GF-D8 (cell line): ENCODE results near the gene NAA25.
"Not testable (repeated sequence)": the region's sequence is repeated elsewhere in the genome, so short reads cannot be mapped to it uniquely, and the experiment has no call there.

Source experiments
- DNase-seq: peaks from one replicate; lab custom pipeline; 2025; lab: John Stamatoyannopoulos, UW

NAA25 gene

DNA sequence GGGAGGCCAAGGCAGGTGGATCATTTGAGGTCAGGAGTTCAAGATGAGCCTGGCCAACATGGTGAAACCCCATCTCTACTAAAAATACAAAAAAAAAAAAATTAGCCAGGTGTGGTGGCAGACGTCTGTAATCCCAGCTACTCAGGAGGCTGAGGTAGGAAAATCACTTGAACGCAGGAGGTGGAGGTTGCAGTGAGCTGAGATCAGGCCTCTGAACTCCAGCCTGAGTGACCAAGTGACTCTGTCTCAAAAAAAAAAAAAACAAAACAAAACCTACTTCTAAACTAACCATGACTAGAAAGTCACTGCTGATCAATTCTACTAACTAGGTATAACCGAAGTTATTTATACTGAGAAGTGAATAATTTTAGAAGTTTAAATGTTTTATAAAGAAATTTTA, 99.0 kb downstream of the NAA25 start:
- DNase-seq = not testable (repeated sequence)

DNA sequence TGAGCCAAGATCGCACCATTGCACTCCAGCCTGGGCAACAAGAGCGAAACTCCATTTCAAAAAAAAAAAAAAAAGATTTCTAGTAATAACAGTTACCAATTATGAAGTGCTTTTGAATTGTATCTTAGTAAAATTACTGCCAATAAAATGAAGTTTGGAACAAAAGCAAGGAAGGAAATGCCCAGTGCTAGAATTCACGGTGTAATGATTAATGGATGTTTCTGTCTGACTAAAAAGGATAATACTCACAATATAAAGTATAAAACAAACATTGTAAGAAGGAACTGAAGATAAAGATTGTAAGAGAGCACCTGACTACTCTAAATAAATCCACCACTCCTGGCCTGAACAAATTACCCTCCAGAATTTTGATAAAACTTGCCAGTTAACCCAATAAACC, 99.7 kb downstream of the NAA25 start:
- DNase-seq = no peak

DNA sequence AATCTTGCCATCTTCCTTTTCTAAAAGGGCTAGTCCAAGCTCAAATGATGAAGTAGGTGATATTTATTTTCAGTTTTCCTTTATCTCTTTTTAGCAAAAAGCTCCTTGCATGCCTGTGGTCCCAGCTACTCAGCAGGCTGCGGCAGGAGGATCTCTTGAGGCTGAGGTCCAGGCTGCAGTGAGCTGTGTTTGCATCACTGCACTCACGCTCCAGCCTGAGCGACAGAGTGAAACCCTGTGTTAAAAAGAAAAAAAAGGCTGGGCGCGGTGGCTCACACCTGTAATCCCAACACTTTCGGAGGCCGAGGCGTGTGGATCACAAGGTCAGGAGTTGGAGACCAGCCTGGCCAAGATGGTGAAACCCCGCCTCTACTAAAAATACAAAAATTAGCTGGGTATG, 100.6 kb downstream of the NAA25 start:
- DNase-seq = no peak

DNA sequence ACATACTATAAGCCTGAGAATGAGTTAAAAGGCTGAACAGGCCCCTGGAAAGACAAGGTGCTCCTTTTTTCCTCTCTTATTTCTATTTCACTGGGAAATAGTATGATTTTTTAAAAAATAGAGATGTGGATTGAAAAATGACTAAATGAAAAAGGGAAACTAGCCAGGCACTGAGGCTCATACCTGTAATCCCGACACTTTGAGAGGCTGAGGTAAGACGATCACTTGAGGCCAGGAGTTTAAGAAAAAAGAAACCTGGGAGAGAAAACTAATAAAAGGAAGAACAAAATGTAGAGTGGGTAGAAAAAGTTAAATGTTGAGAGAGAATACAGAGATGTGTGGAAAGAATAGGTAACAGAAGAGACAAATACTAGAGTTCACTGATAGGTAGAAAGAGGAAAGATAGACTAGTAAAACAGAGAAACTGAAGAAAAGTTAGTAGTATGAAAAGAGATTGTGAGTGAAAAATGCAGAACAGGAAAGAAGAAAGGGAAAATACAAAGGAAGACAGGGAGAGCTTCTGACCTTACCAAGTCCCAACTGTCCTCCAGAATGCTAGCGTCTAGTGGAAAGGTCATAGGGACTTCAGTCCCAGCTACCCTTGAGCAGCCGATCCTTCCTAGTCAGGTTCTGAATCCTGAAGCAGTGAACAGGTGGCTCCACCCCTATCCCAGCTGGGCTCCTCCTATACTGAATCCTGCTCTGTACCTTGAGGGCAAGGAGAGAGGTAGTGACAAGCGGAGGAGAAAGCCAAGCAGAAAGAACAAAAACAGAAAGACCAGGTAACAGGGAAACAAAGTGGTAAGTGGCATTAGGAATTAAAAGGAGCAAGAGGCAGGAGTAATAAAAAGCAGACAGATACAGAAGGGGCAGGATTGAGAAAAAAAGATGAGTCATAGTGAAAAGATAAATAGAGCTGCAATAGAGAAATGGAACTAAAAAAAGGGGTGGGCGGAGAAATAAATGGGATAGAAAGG, 102.9 kb downstream of the NAA25 start:
- no peak for DNase-seq

DNA sequence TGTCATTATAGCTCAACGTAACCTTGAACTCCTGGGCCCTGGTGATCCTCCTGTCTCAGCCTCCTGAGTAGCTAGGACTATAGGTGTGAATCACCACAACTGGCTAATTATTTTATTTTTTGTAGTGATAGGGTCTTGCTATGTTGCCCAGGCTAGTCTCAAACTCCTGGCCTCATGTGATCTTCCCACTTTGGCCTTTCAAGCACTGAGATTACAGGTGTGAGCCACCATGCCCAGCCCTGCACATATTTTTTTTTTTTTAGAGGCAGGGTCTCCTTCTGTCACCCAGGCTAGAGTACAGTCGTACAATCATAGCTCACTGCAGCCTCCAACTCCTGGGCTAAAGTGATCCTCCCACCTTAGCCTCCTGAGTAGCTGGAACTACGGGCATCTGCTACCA, 104.5 kb downstream of the NAA25 start:
- no peak for DNase-seq

DNA sequence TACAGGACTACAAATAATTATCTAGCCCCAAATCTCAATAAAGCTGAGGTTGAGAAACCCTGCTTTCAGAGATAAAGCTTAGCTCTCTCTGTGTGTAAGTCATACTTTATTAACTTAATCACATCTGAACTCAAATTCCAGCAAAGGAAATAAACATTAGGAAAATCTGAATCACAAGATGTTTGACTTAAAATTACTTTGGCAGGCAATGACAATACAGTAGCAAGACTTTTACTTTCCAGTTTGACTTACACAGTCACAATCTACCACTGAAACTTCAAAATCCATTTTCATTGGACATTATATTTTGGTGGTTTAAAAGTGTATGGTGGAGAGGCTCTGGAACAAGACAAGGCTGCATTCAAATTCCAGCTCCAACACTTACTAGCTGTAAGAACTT, 107.0 kb downstream of the NAA25 start:
- DNase-seq = no peak

DNA sequence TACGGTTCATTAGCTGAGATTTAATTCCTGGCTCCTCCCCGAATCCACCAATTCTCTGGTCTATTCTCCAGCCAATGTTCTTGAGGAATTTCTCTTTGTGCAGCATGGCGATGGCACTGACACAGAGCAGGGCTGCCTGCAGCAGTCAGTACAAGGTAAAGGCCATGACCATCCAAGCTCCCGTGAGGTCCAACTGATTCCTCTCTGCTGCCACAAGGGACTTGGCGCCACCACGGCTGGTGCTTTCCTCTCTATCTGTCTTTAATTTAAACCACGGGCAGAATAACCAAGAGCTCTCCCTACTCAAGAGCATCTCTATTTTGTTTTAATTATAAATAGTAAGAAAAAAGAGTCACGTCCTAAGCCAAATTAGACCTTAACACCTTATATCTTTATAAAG, 107.8 kb downstream of the NAA25 start:
- no peak for DNase-seq

DNA sequence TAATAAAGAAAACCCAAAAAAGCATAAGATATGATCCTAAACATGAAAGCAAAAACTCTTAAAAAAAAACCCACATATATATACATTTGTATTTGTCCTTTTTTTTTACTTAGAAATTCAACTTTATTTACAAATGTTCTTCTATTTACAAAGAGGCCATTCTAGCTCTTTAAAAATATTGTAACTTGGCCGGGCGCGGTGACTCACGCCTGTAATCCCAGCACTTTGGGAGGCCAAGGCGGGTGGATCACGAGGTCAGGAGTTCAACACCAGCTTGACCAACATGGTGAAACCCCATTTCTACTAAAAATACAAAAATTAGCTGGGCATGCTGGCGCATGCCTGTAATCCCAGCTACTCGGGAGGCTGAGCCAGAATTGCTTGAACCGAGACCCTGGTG, 109.5 kb downstream of the NAA25 start:
- DNase-seq = not testable (repeated sequence)

DNA sequence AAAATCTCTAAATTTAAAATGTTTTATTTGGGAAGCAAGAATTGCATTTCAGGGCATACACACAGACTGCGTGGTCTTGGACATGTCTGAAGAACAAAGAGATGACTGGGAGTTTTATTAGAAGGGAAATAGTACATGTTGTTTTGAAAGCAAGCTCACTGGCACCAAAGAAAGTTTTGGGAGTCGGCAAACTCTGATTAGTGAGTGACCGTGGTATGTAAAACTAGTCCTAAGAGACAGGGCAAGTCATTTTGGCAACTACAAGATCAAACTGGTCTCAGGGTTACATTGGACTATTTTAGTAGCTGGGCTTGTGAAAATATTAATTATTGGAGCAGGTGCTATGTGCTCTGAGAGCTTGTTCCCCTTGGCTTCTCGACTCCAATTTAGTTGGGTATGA, 110.6 kb downstream of the NAA25 start:
- no peak for DNase-seq

DNA sequence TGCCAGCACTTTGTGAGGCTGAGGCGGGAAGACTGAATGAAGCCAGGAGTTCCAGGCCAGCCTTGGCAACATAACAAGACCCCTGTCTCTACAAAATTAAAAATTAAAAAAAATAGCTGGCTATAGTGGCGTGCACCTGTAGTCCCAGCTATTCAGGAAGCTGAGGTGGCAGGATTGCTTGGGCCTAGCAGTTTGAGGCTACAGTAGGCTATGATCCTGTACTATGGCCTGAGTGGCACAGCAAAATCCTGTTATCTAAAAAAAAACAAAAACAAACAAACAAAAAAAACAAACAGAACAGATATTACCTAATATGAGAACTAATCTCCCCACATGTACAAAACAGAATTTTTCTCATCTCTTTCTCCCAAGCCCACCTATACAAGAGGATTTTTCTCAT, 111.3 kb downstream of the NAA25 start:
- DNase-seq = no peak

DNA sequence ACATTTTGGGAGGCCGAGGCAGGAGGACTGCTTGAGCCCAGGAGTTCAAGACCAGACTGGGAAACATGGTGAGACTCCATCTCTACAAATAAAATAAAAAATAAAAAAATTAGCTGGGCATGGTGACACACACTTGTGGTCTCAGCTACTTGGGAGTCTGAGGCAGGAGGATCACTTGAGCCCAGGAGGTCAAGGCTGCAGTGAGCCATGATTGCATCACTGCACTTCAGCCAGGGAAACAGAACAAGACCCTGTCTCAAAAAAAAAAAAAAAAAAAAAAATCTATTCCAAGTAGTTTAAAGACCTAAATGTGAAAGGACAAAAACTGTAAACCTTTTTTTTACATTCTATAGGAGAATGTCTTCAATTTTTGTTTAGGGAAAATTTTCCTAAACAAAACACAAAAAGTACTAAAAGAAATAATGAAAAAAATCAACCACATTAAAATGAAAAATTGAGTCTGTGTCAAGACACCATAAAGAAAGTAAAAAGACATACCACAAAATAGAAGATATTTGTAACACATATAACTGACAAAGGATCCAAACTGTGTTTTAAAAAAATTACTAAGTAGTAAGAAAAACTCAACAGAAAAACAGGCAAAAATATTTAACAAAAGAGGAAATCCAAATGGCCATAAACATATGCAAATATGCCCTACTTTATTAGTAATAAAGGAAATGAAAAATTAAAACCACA, 112.7 kb downstream of the NAA25 start:
- no peak for DNase-seq

DNA sequence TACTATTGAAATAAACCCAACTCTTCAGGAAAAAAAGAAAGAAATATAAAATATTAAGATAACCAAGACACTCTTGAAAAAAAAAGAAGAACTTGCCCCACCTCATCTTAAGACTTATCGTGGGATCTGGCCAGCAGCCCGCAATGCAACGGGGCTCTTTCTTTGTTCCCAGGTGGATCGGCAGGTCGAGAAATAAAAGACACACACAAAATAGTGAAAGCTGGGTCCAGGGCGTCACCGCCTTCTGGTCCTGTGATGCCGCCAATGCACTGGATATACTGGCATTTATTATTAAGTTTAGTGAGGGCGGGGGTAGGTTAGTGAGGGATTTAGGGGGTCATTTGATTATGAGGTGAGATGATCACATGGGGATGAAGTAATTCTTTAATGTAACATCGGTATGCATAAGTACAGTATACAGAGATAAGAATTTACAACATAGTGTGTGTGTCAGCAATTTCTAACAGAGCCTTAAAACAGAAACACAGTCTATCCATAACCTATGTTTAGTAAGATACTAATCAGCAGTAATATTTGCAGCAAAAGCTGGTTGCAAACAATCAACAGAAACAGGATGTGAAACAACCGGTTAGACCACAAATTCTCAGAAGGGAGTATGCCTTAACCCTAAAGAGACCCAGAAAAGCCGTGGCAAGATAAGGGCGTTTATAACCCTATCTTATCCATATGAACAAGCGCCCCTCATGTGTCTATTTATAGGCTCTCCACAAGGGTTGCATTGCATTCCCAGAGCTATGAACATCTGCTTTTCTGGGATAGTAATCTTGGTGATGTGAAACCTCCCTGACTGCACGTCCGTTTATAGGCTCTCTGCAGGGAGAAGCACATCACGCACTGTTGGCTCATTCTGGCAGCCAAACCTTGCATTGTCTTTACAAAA, 114.1 kb downstream of the NAA25 start:
- not testable (repeated sequence) for DNase-seq

DNA sequence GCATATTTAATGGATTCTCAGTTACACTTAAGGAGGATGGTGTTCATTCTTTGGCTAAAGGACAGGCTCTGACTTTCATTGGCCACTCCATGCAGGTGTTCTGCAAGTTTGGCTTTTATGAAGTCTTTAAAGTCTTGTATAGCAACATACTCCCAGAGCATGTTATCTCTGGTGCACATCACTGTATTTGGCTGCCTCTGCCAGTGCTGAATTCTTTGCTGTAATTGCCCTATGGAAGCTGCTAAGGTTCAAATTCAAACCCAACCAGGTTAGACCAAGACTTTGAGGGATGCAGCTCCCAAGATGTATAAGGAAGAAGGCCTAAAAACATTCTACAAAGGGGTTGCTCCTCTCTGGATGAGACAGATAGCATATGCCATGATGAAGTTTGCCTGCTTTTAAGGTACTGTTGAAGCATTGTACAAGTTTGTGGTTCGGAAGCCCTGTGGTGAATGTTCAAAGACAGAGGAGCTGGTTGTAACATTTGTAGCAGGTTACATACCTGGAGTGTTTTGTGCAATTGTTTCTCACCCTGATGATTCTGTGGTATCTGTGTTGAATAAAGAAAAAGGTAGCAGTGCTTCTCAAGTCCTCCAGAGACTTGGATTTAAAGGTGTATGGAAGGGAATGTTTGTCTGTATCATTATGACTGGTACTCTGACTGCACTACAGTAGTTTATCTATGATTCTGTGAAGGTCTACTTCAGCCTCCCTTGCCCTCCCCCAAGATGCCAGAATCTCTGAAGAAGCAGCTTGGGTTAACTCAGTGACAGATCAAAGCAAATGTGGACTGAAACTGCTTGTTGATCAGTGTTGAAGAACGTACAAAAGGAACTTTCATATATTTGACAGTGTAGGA, 115.1 kb downstream of the NAA25 start:
- no peak for DNase-seq

DNA sequence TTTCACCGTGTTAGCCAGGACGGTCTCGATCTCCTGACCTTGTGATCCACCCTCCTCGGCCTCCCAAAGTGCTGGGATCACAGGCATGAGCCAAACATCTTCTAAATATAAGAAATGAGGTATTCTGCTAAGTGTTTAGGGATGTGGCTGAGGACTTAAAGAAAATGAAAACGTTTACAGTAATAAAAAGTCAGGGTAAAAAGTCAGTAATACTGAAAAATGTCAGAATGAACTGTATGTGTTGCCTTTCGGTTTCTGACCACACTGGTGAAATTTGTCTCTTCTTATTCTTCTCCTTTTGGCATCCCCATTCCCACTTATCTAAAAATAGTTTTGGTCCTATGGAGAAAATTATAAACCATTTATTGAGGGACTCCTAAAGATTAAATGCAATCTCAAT, 116.1 kb downstream of the NAA25 start:
- no peak for DNase-seq

DNA sequence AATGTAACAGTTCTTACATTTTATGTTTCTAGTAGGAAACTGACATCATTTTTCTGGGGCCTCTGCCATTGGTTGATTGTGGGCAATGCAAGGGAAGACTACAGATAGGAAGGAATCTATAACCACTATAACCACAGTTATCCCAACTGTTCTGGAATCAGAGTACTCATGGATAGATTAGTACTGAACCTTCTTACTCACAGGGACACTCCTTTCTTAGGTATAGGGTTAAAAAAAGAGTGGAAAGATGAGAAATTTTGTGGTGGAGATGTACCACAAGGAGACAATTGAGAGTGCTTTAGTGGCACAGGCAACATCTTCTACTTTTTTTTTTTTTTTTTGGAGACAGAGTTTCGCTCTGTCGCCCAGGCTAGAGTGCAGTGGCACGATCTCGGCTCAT, 116.6 kb downstream of the NAA25 start:
- no peak for DNase-seq

DNA sequence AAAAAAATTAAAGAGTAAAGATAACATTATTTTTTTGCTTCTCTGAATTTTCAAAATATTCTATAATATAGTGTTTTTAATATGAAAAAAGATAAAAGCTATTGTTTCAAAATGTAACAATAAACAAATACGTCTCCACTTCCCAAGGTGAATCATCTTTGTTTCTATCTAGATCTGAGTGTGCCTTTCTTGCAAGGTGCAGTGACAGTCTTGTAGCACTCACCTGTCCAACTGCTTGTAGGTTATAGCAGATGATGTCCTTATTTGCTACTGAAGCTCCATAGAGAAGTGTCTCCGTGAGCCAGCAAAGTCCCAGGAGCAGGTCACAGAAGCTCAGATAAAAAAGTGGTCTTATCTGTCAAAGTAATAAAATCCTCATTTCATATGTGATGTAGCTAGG, 117.0 kb downstream of the NAA25 start:
- no peak for DNase-seq

DNA sequence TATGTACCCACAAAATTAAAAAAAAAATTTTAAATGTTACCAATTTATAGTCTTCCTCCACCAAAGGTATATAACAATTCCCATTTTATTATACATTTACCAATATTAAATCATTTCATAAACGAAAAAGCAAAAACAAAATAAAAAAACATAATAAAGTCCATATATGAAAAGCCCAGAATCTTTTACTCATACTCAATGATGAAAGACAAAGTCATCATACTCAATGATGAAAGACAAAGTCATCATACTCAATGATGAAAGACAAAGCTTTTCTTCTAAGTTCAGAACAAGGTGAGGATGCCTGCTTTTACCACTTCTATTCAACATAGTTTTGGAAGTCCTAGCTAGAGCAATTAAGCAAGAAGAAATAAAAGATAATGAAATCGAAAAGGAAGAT, 123.8 kb downstream of the NAA25 start:
- DNase-seq = no peak

DNA sequence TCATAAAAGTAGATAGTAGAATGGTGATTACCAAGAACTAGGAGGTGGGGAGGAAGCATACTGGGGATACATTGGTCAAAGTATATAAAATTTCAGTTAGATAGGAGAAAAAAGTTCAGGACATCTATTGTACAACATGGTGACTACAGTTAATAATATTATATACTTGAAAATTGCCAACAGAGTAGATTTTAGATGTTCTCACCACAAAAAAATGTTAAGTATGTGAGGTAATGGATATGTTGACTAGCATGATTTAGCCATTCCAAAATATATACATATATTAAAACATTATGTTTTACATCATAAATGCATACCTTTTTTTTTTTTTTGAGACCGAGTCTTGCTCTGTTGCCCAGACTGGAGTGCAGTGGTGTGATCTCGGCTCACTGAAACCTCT, 126.6 kb downstream of the NAA25 start:
- no peak for DNase-seq

DNA sequence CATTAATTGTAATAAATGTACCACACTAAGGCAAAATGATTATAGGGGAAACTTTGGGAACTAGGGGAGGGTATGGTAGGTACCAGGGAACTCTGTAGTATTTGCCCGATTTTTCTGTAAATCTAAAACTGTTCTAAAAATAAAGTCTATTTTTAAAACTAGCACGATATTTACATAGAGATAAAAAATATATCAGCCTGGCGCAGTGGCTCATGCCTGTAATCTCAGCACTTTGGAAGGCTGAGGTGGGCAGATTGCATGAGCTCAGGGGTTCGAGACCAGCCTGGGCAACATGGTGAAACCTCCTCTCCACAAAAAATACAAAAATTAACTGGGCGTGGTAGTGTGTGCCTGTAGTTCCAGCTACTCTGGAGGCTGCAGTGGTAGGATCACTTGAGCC, 128.0 kb downstream of the NAA25 start:
- no peak for DNase-seq

DNA sequence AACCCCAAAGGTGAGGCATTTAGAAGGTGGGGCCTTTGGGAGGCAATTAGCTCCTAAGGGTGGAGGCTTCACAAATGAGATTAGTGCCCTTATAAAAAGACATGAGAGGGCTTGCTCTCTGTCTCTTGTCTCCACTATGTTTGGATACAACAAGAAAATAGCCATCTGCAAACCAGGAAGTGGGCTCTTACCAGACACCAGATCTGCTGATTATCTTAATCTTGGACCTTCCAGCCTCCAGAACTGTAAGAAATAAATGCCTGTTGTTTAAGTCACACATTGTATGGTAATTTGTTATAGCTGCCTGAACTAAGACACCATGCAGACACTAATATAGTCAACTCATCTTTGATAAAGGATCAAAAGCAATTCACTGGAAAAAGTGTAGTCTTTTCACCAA, 130.0 kb downstream of the NAA25 start:
- no peak for DNase-seq

DNA sequence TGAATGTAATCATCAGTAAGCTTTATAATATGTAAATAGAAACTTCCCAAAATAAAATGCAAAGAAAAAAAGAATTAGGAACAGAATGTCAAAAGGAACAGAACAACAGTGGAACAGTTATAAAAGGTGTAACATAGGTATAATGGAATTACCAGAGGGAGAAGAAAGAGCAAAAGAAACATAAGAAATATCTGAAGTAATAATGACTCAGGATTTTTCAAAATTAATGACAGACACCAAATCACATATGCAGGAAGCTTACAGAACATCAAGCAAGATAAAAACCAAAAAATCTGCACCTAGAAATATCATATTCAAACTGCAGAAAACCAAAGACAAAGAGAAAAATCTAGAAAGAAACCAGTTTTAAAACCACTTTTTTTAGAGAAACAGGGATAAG, 131.7 kb downstream of the NAA25 start:
- DNase-seq = no peak
